Tibial nerve (tissue), 4 donors: ENCODE data around the gene ALDH3A1. TPM values are rescaled to one million over a fixed set of nuclear protein-coding genes. Genes with fewer than 3 reads are reported as not detected.
A peak's percentile ranks its signal among the peaks of the same experiment; 100 is the strongest.

Source experiments
- DNase-seq, 2 donors: peaks; one replicate each; pipeline ENCODE4 v3.0.0-alpha.2; 2019; ENCODE audit warnings: low spot score in 2 of 2
- H3K27ac ChIP-seq, 4 donors: fragments of 200-600 bp; sonication (generic) in 3 of 4; one replicate each; pipeline ENCODE4 v1.5.1; 2017 to 2019; ENCODE audit warnings: mild to moderate bottlenecking in 1 of 4
- H3K27me3 ChIP-seq, 2 donors: fragments of 200-600 bp; sonication (generic) in 1 of 2; one replicate each; pipeline versions ENCODE4 v1.5.1 to v1.6.0; 2017 to 2019
- H3K36me3 ChIP-seq, 3 donors: fragments of 200-600 bp; sonication (generic); one replicate each; pipeline ENCODE4 v1.5.1; 2018 to 2019
- H3K4me1 ChIP-seq, 4 donors: fragments of 200-600 bp; sonication (generic) in 3 of 4; one replicate each; pipeline ENCODE4 v1.5.1; 2017 to 2019
- H3K4me3 ChIP-seq, 4 donors: fragments of 200-600 bp; sonication (generic) in 3 of 4; one replicate each; pipeline ENCODE4 v1.5.1; 2017 to 2019; ENCODE audit warnings: mild to moderate bottlenecking in 1 of 4, moderate library complexity in 1 of 4
- H3K9me3 ChIP-seq, 4 donors: fragments of 200-600 bp; sonication (generic) in 3 of 4; one replicate each; pipeline ENCODE4 v1.5.1; 2017 to 2019
- CTCF ChIP-seq, 5 experiments: fragments of 200-600 bp in 3 of 5; fragments of 450-650 bp in 2 of 5; sonication (generic) in 3 of 5; IDR thresholded peaks; one replicate each; pipeline ENCODE4 v1.5.1; 2016 to 2019; ENCODE audit warnings: antibody characterized with exemption in 5 of 5, mild to moderate bottlenecking in 3 of 5, moderate library complexity in 2 of 5
- EP300 ChIP-seq, 2 donors: sonication (generic); formaldehyde crosslinking; IDR thresholded peaks; one replicate each; pipeline ENCODE4 v1.6.1; 2017; ENCODE audit warnings: antibody characterized with exemption in 2 of 2, mild to moderate bottlenecking in 1 of 2
- POLR2A ChIP-seq, 2 donors: fragments of 450-650 bp; IDR thresholded peaks; one replicate each; pipeline ENCODE4 v1.6.1; 2017; ENCODE audit warnings: antibody characterized with exemption in 2 of 2, mild to moderate bottlenecking in 2 of 2, moderate library complexity in 2 of 2
- WGBS, 2 donors: methylation state at CpG; one replicate each; pipeline ENCODE4 v1.1.5; 2018; 5-methylcytosine and 5-hydroxymethylcytosine counted together
- total RNA-seq, 4 donors: library from RNA; depleted of rRNA; stranded (reverse); fragments of >200 nt; gene quantifications; one replicate each; pipeline ENCODE4 v1.1.0, GENCODE V29; 2016

The ALDH3A1 gene
- total RNA-seq: 1 to 10 TPM in 2 of 4 donors, under 1 TPM in 1, not detected in 1; 0.21 to 2.1 (median 1.7) TPM

GRCh38 chr17:19747829-19748806 lies at the start of gene ALDH3A1:
ALDH3A1 (minus strand) TSS chr17:19748298; CDS start chr17:19745129, 3,169 bp downstream.
- DNase-seq: no peak
- no peak for TF ChIP-seq EP300 (IDR thresholded peaks at IDR 0.05)
- no peak for TF ChIP-seq CTCF (IDR thresholded peaks at IDR 0.05)
- no peak for TF ChIP-seq POLR2A (IDR thresholded peaks at IDR 0.05)
- 48% methylated on average over 22 to 25 of the region's 25 CpGs for WGBS, 2 donors
- peak within 1 kb of the TSS in 1 of 4 donors; percentile 32 for H3K27ac ChIP-seq
- no peaks in the 10 kb centered on the region for H3K36me3 ChIP-seq
- H3K27me3 ChIP-seq: no peaks in the 10 kb centered on the region
- no peak within 1 kb of the TSS for H3K4me3 ChIP-seq
- no peaks in the 10 kb centered on the region for H3K9me3 ChIP-seq
- peaks cover 0 to 31% (median 14%) of the 10 kb centered on the region in 4 donors for H3K4me1 ChIP-seq

DNA sequence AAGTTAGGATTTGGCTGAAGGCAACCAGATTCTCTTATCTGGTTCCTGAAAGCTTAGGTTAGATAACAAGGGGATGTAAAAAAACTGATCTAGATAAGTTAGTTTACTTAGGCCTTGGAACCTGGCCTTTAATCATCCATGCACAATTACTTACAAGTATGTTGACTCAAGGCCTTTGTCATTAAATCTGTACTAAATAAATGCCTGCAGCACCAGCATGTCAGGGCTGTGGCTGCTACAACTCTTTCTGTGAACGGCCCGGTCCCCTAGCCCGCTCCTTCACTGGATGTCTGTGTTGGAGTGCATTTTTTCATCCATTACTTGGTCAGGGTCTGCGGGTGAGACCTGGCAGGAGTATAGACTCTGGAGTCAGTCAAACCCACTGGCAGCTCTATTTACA lies 48.4 kb upstream of the ALDH3A1 start:
- WGBS, 2 donors: 92 to 99% methylated on average over 4 of the region's 4 CpGs

DNA sequence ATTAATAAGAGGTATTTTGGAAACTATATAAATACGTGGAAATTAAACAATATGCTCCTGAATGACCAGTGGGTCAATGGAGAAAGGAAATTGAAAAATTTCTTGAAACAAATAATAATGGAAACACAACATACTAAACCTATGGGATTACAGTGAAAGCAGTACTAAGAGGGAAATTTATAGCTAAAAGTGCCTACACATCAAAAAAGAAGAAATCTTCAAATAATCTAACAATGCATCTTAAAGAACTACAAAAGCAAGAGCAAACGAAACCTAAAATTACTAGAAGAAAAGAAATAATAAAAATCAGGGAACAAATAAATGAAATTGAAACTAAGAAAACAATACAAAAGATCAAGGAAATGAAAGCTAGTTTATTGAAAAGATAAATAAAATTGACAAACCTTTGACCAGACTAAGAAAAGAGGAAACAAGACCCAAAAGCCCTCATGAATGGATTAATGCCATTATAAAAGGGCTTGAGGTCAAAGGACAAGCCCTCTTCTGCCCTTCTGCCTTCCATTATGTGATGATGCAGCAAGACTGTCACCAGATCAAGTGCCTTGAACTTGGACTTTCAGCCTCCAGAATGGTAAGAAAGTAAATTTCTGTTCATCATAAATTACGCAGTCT lies 43.9 kb upstream of the ALDH3A1 start:
- TF ChIP-seq EP300 (IDR thresholded peaks at IDR 0.05) (no peak), CTCF (IDR thresholded peaks at IDR 0.05) (no peak), POLR2A (IDR thresholded peaks at IDR 0.05) (no peak)
- WGBS, 2 donors: 93% methylated on average over 3 of the region's 3 CpGs

More for the DNA sequence above, 48.4 kb upstream of the ALDH3A1 start:
- Histone ChIP-seq H3K4me3 (no peak overlapping the region), H3K27ac (no peak overlapping the region), H3K27me3 (no peaks in the 10 kb centered on the region), H3K36me3 (peaks cover 15 to 98% (median 15%) of the 10 kb centered on the region in 3 donors), H3K9me3 (peaks cover 0 to 9% (median 0%) of the 10 kb centered on the region in 4 donors), H3K4me1 (no peaks in the 10 kb centered on the region)
- no peak for DNase-seq
- TF ChIP-seq CTCF (IDR thresholded peaks at IDR 0.05) (no peak), EP300 (IDR thresholded peaks at IDR 0.05) (no peak), POLR2A (IDR thresholded peaks at IDR 0.05) (no peak)

DNA sequence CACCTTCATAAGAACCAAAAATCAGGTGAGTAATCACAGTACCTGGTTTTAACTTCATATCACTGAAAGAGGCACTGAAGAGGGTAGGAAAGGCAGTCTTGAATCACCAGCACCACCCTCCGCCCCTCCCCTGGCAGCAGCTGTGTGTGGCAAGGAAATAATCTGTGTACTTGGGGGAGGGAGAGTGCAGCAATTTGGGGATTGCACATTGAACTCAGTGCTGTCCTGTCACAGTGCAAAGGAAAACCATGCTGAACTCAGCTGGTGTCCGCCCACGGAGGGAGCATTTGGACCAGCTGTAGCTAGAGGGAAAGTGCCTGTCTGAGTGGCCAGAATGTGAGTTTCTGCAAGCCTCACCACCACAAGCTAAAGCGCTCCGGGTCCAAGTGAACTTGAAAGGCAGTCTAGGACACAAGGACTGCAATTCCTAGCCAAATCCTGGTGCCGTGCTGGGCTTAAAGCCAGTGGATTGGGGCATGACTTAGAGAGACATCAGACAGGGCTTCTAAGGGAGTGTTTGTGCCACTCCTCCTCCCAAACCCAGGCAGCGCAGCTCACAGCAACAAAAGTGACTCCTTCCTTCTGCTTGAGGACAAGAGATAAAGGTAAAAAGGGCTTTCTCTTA lies 39.7 kb upstream of the ALDH3A1 start:
- Histone ChIP-seq H3K27me3 (no peaks in the 10 kb centered on the region), H3K27ac (no peak overlapping the region), H3K4me1 (peaks cover 0 to 6% (median 0%) of the 10 kb centered on the region in 4 donors), H3K9me3 (no peaks in the 10 kb centered on the region), H3K36me3 (peaks cover 0 to 74% (median 4%) of the 10 kb centered on the region in 3 donors), H3K4me3 (no peak overlapping the region)
- WGBS, 2 donors: 89 to 94% methylated on average over 7 of the region's 7 CpGs
- no peak for DNase-seq
- TF ChIP-seq POLR2A (IDR thresholded peaks at IDR 0.05) (no peak), CTCF (IDR thresholded peaks at IDR 0.05) (no peak), EP300 (IDR thresholded peaks at IDR 0.05) (no peak)

More for the DNA sequence above, 43.9 kb upstream of the ALDH3A1 start:
- Histone ChIP-seq H3K4me1 (peaks cover 0 to 6% (median 0%) of the 10 kb centered on the region in 4 donors), H3K27me3 (no peaks in the 10 kb centered on the region), H3K9me3 (peaks cover 0 to 7% (median 0%) of the 10 kb centered on the region in 4 donors), H3K27ac (no peak overlapping the region), H3K36me3 (peaks cover 8 to 94% (median 15%) of the 10 kb centered on the region in 3 donors), H3K4me3 (no peak overlapping the region)
- no peak for DNase-seq
